ENCODE data around the gene NYAP2.

NYAP2 gene

GRCh38 chr2:225484751-225485150 is 85.2 kb downstream of the NYAP2 start:
- DNase-seq (ENCODE audit: low read depth, low spot score): no peak

- DNase-seq (ENCODE audit: low read depth, low spot score): no peak
Measured at GRCh38 chr2:225486236-225486635, 86.7 kb downstream of the NYAP2 start.

- no peak for DNase-seq (ENCODE audit: low read depth, low spot score)
Measured at GRCh38 chr2:225487878-225488416, 88.4 kb downstream of the NYAP2 start.

GRCh38 chr2:225488743-225489142 is 89.2 kb downstream of the NYAP2 start:
- DNase-seq (ENCODE audit: low read depth, low spot score): no peak

GRCh38 chr2:225493420-225494099 is 94.0 kb downstream of the NYAP2 start:
- DNase-seq (ENCODE audit: low read depth, low spot score): no peak

- DNase-seq (ENCODE audit: low read depth, low spot score): no peak
Measured at GRCh38 chr2:225494100-225494459, 94.6 kb downstream of the NYAP2 start.

- no peak for DNase-seq (ENCODE audit: low read depth, low spot score)
Measured at GRCh38 chr2:225495706-225496105, 96.2 kb downstream of the NYAP2 start.

GRCh38 chr2:225496568-225496967 is 97.1 kb downstream of the NYAP2 start:
- no peak for DNase-seq (ENCODE audit: low read depth, low spot score)

GRCh38 chr2:225497166-225497565 is 97.7 kb downstream of the NYAP2 start:
- no peak for DNase-seq (ENCODE audit: low read depth, low spot score)

GRCh38 chr2:225501022-225501421 is 101.5 kb downstream of the NYAP2 start:
- DNase-seq (ENCODE audit: low read depth, low spot score): no peak

- no peak for DNase-seq (ENCODE audit: low read depth, low spot score)
Measured at GRCh38 chr2:225502971-225503370, 103.5 kb downstream of the NYAP2 start.

- DNase-seq (ENCODE audit: low read depth, low spot score): no peak
Measured at GRCh38 chr2:225510796-225511195, 111.3 kb downstream of the NYAP2 start.

GRCh38 chr2:225512469-225512868 is 113.0 kb downstream of the NYAP2 start:
- DNase-seq (ENCODE audit: low read depth, low spot score): no peak

- DNase-seq (ENCODE audit: low read depth, low spot score): no peak
Measured at GRCh38 chr2:225512876-225513540, 113.5 kb downstream of the NYAP2 start.

- DNase-seq (ENCODE audit: low read depth, low spot score): no peak
Measured at GRCh38 chr2:225515033-225515432, 115.5 kb downstream of the NYAP2 start.

- no peak for DNase-seq (ENCODE audit: low read depth, low spot score)
Measured at GRCh38 chr2:225526760-225527390, 127.4 kb downstream of the NYAP2 start.

- no peak for DNase-seq (ENCODE audit: low read depth, low spot score)
Measured at GRCh38 chr2:225531559-225531958, 132.0 kb downstream of the NYAP2 start.

- DNase-seq (ENCODE audit: low read depth, low spot score): no peak
Measured at GRCh38 chr2:225532096-225532495, 132.6 kb downstream of the NYAP2 start.

GRCh38 chr2:225534037-225534436 is 134.5 kb downstream of the NYAP2 start:
- DNase-seq (ENCODE audit: low read depth, low spot score): no peak

- DNase-seq (ENCODE audit: low read depth, low spot score): no peak
Measured at GRCh38 chr2:225534697-225535096, 135.2 kb downstream of the NYAP2 start.

GRCh38 chr2:225536036-225536435 is 136.5 kb downstream of the NYAP2 start:
- DNase-seq (ENCODE audit: low read depth, low spot score): no peak

GRCh38 chr2:225543626-225544025 is 144.1 kb downstream of the NYAP2 start:
- no peak for DNase-seq (ENCODE audit: low read depth, low spot score)

GRCh38 chr2:225556461-225556860 is 157.0 kb downstream of the NYAP2 start:
- no peak for DNase-seq (ENCODE audit: low read depth, low spot score)

Measured in iPS DF 19.7 (cell line).